H1 (cell line): Measurements from ENCODE around the gene RNF5. TPM values are rescaled to one million over a fixed set of nuclear protein-coding genes. Genes with fewer than 3 reads are reported as not detected.

Experiments
- CTCF ChIA-PET: fragments of 300-600 bp; sonication (Branson Sonifier 250); formaldehyde crosslinking; loops from one replicate; lab custom pipeline; 2021; ENCODE audit not compliant: partially characterized antibody; lab: Charles Lee
- POLR2A ChIA-PET: fragments of 300-600 bp; sonication (Branson Sonifier 250); formaldehyde crosslinking; loops from one replicate; lab custom pipeline; 2021; ENCODE audit warnings: inconsistent platforms; ENCODE audit not compliant: partially characterized antibody; lab: Charles Lee
- DNase-seq, 2 experiments: peaks; one replicate each; pipeline versions ENCODE4 v3.0.0 to v3.0.0-alpha.2; 2010 to 2022; ENCODE audit warnings: low spot score in 2 of 2, low read depth in 1 of 2, mixed read lengths in 1 of 2
- FAIRE-seq: peaks from 2 replicates; lab custom pipeline; 2011; peaks lifted over from hg19 to GRCh38; lab: Jason Lieb, UNC
- H2AFZ ChIP-seq: 2 replicates; pipeline ENCODE4 v1.8.1; 2012; ENCODE audit warnings: low read length, inconsistent platforms
- H2AK5ac ChIP-seq: 2 replicates; pipeline ENCODE4 v1.6.1; 2013; ENCODE audit warnings: low read depth, low read length
- H2BK120ac ChIP-seq: replicated peaks from 2 replicates; pipeline ENCODE3; 2013; ENCODE audit warnings: low read depth, low read length, inconsistent platforms
- H2BK12ac ChIP-seq: 2 replicates; pipeline ENCODE4 v1.6.1; 2013; ENCODE audit warnings: low read depth, low read length
- H2BK15ac ChIP-seq: 2 replicates; pipeline ENCODE4 v1.6.1; 2013; ENCODE audit warnings: low read length
- H2BK20ac ChIP-seq: 2 replicates; pipeline ENCODE4 v1.6.1; 2013; ENCODE audit warnings: low read length
- H2BK5ac ChIP-seq: 2 replicates; pipeline ENCODE4 v1.6.1; 2013; ENCODE audit warnings: low read depth, low read length
- H3K14ac ChIP-seq: 2 replicates; pipeline ENCODE4 v1.6.1; 2013; ENCODE audit warnings: inconsistent platforms; ENCODE audit not compliant: insufficient read length
- H3K18ac ChIP-seq: 2 replicates; pipeline ENCODE4 v1.6.1; 2013; ENCODE audit warnings: low read length; ENCODE audit errors: extremely low read depth
- H3K23ac ChIP-seq: 2 replicates; pipeline ENCODE4 v1.6.1; 2013; ENCODE audit warnings: inconsistent platforms; ENCODE audit not compliant: insufficient read length
- H3K23me2 ChIP-seq: 2 replicates; pipeline ENCODE4 v1.6.1; 2013; ENCODE audit warnings: low read depth, low read length
- H3K27ac ChIP-seq: 2 replicates; pipeline ENCODE4 v1.6.1; 2011; ENCODE audit warnings: low read depth, low read length, inconsistent platforms
- H3K27me3 ChIP-seq, 4 experiments: replicated peaks in 1 of 4; 1 replicate in 1 of 4; 2 replicates in 3 of 4; pipeline versions ENCODE4 v1.6.1 to v1.8.1; 2011 to 2013; ENCODE audit warnings: low read length in 3 of 4, mild to moderate bottlenecking in 3 of 4, inconsistent platforms in 2 of 4, mixed read lengths in 2 of 4, moderate library complexity in 1 of 4; ENCODE audit not compliant: control insufficient read depth in 3 of 4, insufficient read depth in 3 of 4; ENCODE audit errors: extremely low read depth in 1 of 4
- H3K36me3 ChIP-seq, 4 experiments: 2 replicates each; pipeline versions ENCODE4 v1.6.1 to v1.8.1; 2011 to 2013; ENCODE audit warnings: mild to moderate bottlenecking in 4 of 4, low read length in 3 of 4, moderate library complexity in 2 of 4, control low read depth in 1 of 4, inconsistent platforms in 1 of 4; ENCODE audit not compliant: insufficient read depth in 4 of 4, control insufficient read depth in 2 of 4
- H3K4ac ChIP-seq: replicated peaks from 2 replicates; pipeline ENCODE3; 2013; ENCODE audit warnings: low read length, low read depth, mixed read lengths, inconsistent platforms; ENCODE audit not compliant: insufficient read length
- H3K4me1 ChIP-seq, 4 experiments: replicated peaks in 1 of 4; 1 replicate in 1 of 4; 2 replicates in 3 of 4; pipeline versions ENCODE4 v1.6.1 to v1.8.1; 2011 to 2013; ENCODE audit warnings: low read length in 3 of 4, inconsistent platforms in 2 of 4, mixed read lengths in 1 of 4; ENCODE audit not compliant: insufficient read depth in 4 of 4, control insufficient read depth in 3 of 4
- H3K4me2 ChIP-seq, 2 experiments: 2 replicates each; pipeline versions ENCODE4 v1.6.1 to v1.8.1; 2011 to 2013; ENCODE audit warnings: low read depth in 2 of 2, low read length in 2 of 2, control low read depth in 1 of 2, inconsistent platforms in 1 of 2, mild to moderate bottlenecking in 1 of 2; ENCODE audit not compliant: insufficient read depth in 1 of 2
- H3K4me3 ChIP-seq, 4 experiments: fragments of 200-600, 300-600 bp in 1 of 4; sonication (generic), shearing (Covaris generic), sonication (Bioruptor Twin) in 1 of 4; 2 replicates each; pipeline versions ENCODE4 v1.5.1 to v1.8.1; 2011 to 2016; ENCODE audit warnings: low read length in 4 of 4, low read depth in 3 of 4, control low read depth in 2 of 4, inconsistent platforms in 2 of 4, mild to moderate bottlenecking in 2 of 4, mixed read lengths in 1 of 4, moderate library complexity in 1 of 4; ENCODE audit not compliant: insufficient read depth in 2 of 4; ENCODE audit errors: extremely low read depth in 1 of 4
- H3K56ac ChIP-seq: replicated peaks from 2 replicates; pipeline ENCODE3; 2013; ENCODE audit warnings: low read depth, mild to moderate bottlenecking, mixed read lengths, low read length, inconsistent platforms; ENCODE audit not compliant: insufficient read length
- H3K79me1 ChIP-seq: 2 replicates; pipeline ENCODE4 v1.6.1; 2013; ENCODE audit warnings: low read depth, low read length, control low read depth
- H3K79me2 ChIP-seq, 2 experiments: 2 replicates each; pipeline versions ENCODE4 v1.6.1 to v1.8.1; 2012 to 2013; ENCODE audit warnings: low read length in 2 of 2, mild to moderate bottlenecking in 2 of 2, inconsistent platforms in 1 of 2; ENCODE audit not compliant: insufficient read depth in 2 of 2, control insufficient read depth in 1 of 2
- H3K9ac ChIP-seq, 4 experiments: replicated peaks in 1 of 4; 1 replicate in 1 of 4; 2 replicates in 3 of 4; pipeline versions ENCODE4 v1.6.1 to v1.8.1; 2011 to 2013; ENCODE audit warnings: low read depth in 3 of 4, low read length in 3 of 4, control low read depth in 2 of 4, mild to moderate bottlenecking in 2 of 4, moderate library complexity in 2 of 4, inconsistent platforms in 1 of 4; ENCODE audit errors: extremely low read depth in 1 of 4
- H3K9me3 ChIP-seq, 2 experiments: 2 replicates each; pipeline versions ENCODE4 v1.6.1 to v1.8.1; 2012 to 2013; ENCODE audit warnings: mild to moderate bottlenecking in 2 of 2, moderate library complexity in 2 of 2, control low read depth in 1 of 2, inconsistent platforms in 1 of 2, low read depth in 1 of 2, low read length in 1 of 2, mixed read lengths in 1 of 2; ENCODE audit not compliant: insufficient read depth in 2 of 2
- H4K20me1 ChIP-seq, 2 experiments: replicated peaks in 1 of 2; 2 replicates each; pipeline versions ENCODE3 to v1.8.1; 2011 to 2013; ENCODE audit warnings: inconsistent platforms in 2 of 2, low read length in 2 of 2, mild to moderate bottlenecking in 1 of 2; ENCODE audit not compliant: insufficient read depth in 2 of 2, control insufficient read depth in 1 of 2
- H4K5ac ChIP-seq: 2 replicates; pipeline ENCODE4 v1.6.1; 2013; ENCODE audit warnings: low read length, low read depth, mixed read lengths, inconsistent platforms; ENCODE audit not compliant: insufficient read length
- H4K8ac ChIP-seq: 2 replicates; pipeline ENCODE4 v1.8.0; 2013; ENCODE audit warnings: mild to moderate bottlenecking, moderate library complexity, low read length, inconsistent platforms; ENCODE audit not compliant: insufficient read depth; ENCODE audit errors: extremely low read depth
- H4K91ac ChIP-seq: replicated peaks from 2 replicates; pipeline ENCODE3; 2013; ENCODE audit warnings: low read length, mixed read lengths, inconsistent platforms; ENCODE audit not compliant: insufficient read length
- ASH2L ChIP-seq: fragments of 200-600, 300-600 bp; sonication (generic); IDR thresholded peaks from one replicate; pipeline ENCODE4 v1.7.1; 2017; ENCODE audit warnings: low read length
- BACH1 ChIP-seq: IDR thresholded peaks from 2 replicates; pipeline ENCODE4 v1.6.1; 2012; ENCODE audit warnings: low read length, improper control_type of control experiment
- CTBP2 ChIP-seq: IDR thresholded peaks from 2 replicates; pipeline ENCODE4 v1.7.0; 2011; ENCODE audit warnings: borderline replicate concordance, mild to moderate bottlenecking, moderate library complexity, mixed read lengths, low read length; ENCODE audit not compliant: insufficient read depth, insufficient read length
- EP300 ChIP-seq, 2 experiments: IDR thresholded peaks; 1 replicate in 1 of 2; 2 replicates in 1 of 2; pipeline ENCODE4 v1.6.1; 2011 to 2012; ENCODE audit warnings: low read depth in 2 of 2, low read length in 2 of 2, mild to moderate bottlenecking in 2 of 2, borderline replicate concordance in 1 of 2, inconsistent platforms in 1 of 2, moderate library complexity in 1 of 2
- EZH2 ChIP-seq: fragments of 200-600 bp; sonication (generic); IDR thresholded peaks from 2 replicates; pipeline ENCODE4 v1.7.1; 2012; ENCODE audit warnings: low read depth, mild to moderate bottlenecking, moderate library complexity, low read length, inconsistent platforms; ENCODE audit not compliant: severe bottlenecking
- HDAC2 ChIP-seq, 2 experiments: fragments of 300-600 bp in 1 of 2; sonication (generic) in 1 of 2; IDR thresholded peaks; 2 replicates each; pipeline ENCODE4 v1.6.1; 2011 to 2012; ENCODE audit warnings: low read depth in 2 of 2, low read length in 2 of 2, mild to moderate bottlenecking in 2 of 2, moderate library complexity in 2 of 2, borderline replicate concordance in 1 of 2, inconsistent platforms in 1 of 2
- JUN ChIP-seq: IDR thresholded peaks from 2 replicates; pipeline ENCODE4 v1.6.1; 2011; ENCODE audit warnings: low read depth, mild to moderate bottlenecking, improper control_type of control experiment, low read length
- KDM1A ChIP-seq: fragments of 200-600, 300-600 bp; sonication (generic); IDR thresholded peaks from 2 replicates; pipeline ENCODE4 v1.7.1; 2016; ENCODE audit warnings: mild to moderate bottlenecking, low read length, borderline replicate concordance
- NANOG ChIP-seq: IDR thresholded peaks from 2 replicates; pipeline ENCODE4 v1.6.1; 2011; ENCODE audit warnings: low read length, low read depth, mild to moderate bottlenecking, inconsistent platforms; ENCODE audit not compliant: insufficient read depth, poor library complexity, severe bottlenecking
- NRF1 ChIP-seq: IDR thresholded peaks from 2 replicates; pipeline ENCODE4 v1.6.1; 2011; ENCODE audit warnings: mild to moderate bottlenecking, low read depth, low read length, improper control_type of control experiment
- POU5F1 ChIP-seq: IDR thresholded peaks from 2 replicates; pipeline ENCODE4 v1.6.1; 2011; ENCODE audit warnings: low read depth, mild to moderate bottlenecking, low read length, moderate library complexity
- SP2 ChIP-seq: IDR thresholded peaks from 2 replicates; pipeline ENCODE4 v1.6.1; 2012; ENCODE audit warnings: mild to moderate bottlenecking, low read length, inconsistent platforms
- SP4 ChIP-seq: IDR thresholded peaks from 2 replicates; pipeline ENCODE4 v1.6.1; 2012; ENCODE audit warnings: low read length, inconsistent platforms
- TAF7 ChIP-seq: optimal IDR thresholded peaks from 2 replicates; pipeline ENCODE3; 2011; ENCODE audit warnings: low read depth, mild to moderate bottlenecking, inconsistent platforms, low read length, moderate library complexity, borderline replicate concordance
- WGBS, 2 experiments: shearing (Covaris generic) in 1 of 2; methylation state at CpG; one replicate each; pipeline versions ENCODE4 v1.1.6 to v1.1.7; 2013 to 2015; ENCODE audit warnings: low lambda C conversion rate in 2 of 2, mixed read lengths in 2 of 2, inconsistent platforms in 1 of 2, low coverage in 1 of 2, missing lambda C conversion rate in 1 of 2; ENCODE audit not compliant: insufficient replicate concordance in 2 of 2, insufficient coverage in 1 of 2, insufficient read length in 1 of 2; ENCODE audit errors: extremely low coverage in 1 of 2, missing lambda C conversion rate in 1 of 2; 5-methylcytosine and 5-hydroxymethylcytosine counted together
- polyA plus RNA-seq, 7 experiments: library from polyadenylated mRNA; depleted of rRNA in 3 of 7; stranded (reverse) in 5 of 7; unstranded in 2 of 7; fragments of >200 nt in 5 of 7; fragments of 200-250 nt in 2 of 7; gene quantifications; 1 replicate in 5 of 7; 2 replicates in 1 of 7; 4 replicates in 1 of 7; pipeline versions ENCODE4 v1.2.1 to v1.2.3, GENCODE V29; 2011 to 2013; ENCODE audit warnings: missing spikeins in 2 of 7, mixed read lengths in 2 of 7
- total RNA-seq: library from RNA; stranded (reverse); fragmentation: NEBNext Ultra II Directional; extraction: Animal tissue kit (Norgen Biotek cat#: 25700); gene quantifications from 2 replicates; pipeline ENCODE4 v1.2.1, GENCODE V29; 2021

RNF5 gene
- total and polyA plus RNA-seq, 2 of the 8 experiments (the other 6 are each of a cell fraction or from before 2014, with no cell fraction given), result 90.0 to 158 TPM

- FAIRE-seq, result no peak
- POLR2A ChIA-PET, result interaction anchor here (1.4 kb wide), 2 partner anchors 14 to 17 kb away, joined by 3 to 4 read pairs; no protein-coding TSS in a partner anchor
- H3K23me2 ChIP-seq, result no peaks in the 10 kb centered on the region
- no peak for TF ChIP-seq EP300 (IDR thresholded peaks at IDR 0.05; ENCODE audit: borderline replicate concordance in 1 of 2, low read depth in 2 of 2, low read length in 2 of 2)
- no peak for TF ChIP-seq HDAC2 (IDR thresholded peaks at IDR 0.05; ENCODE audit: borderline replicate concordance in 1 of 2, low read depth in 2 of 2, low read length in 2 of 2)
- no peak for TF ChIP-seq NANOG
- no peak for TF ChIP-seq CTBP2
- no peak for TF ChIP-seq EZH2
- TF ChIP-seq POU5F1, result no peak
- no peak for TF ChIP-seq TAF7
- no peak for TF ChIP-seq SP2
- TF ChIP-seq KDM1A, result no peak
- no peak for TF ChIP-seq SP4
- TF ChIP-seq BACH1, result no peak
- no peak for TF ChIP-seq ASH2L
- TF ChIP-seq JUN, result no peak
- no peak for TF ChIP-seq NRF1
Observed at GRCh38 chr6:32202186-32202585, 24.0 kb downstream of the RNF5 start.

More at GRCh38 chr6:32202186-32202585, 24.0 kb downstream of the RNF5 start:
- Histone ChIP-seq H3K23ac (no peak overlapping the region), H3K4ac (no peak overlapping the region), H3K79me2 (no peaks in the 10 kb centered on the region), H2BK20ac (no peak overlapping the region), H2BK120ac (no peak overlapping the region), H3K27ac (no peak overlapping the region), H3K14ac (no peak overlapping the region), H2AFZ (no peak overlapping the region), H3K18ac (no peak overlapping the region), H4K91ac (no peak overlapping the region), H4K8ac (no peak overlapping the region), H2BK15ac (no peak overlapping the region), H2BK12ac (no peak overlapping the region), H2AK5ac (no peak overlapping the region), H3K9me3 (no peaks in the 10 kb centered on the region), H3K4me1 (peaks cover 0 to 6% (median 2%) of the 10 kb centered on the region in 4 experiments; a peak in 4 of 7 replicates), H3K56ac (no peak overlapping the region), H2BK5ac (peak overlapping the region; percentile 49; the same call in 1 of the 2 replicates), H3K36me3 (no peaks in the 10 kb centered on the region), H3K4me2 (no peak overlapping the region), H4K20me1 (no peaks in the 10 kb centered on the region), H3K4me3 (no peak overlapping the region), H3K27me3 (no peaks in the 10 kb centered on the region), H4K5ac (no peak overlapping the region), H3K9ac (no peak overlapping the region), H3K79me1 (no peaks in the 10 kb centered on the region)
- CTCF ChIA-PET, result interaction anchor here (1.8 kb wide), 1 partner anchor 19 kb away, joined by 3 read pairs; no protein-coding TSS in a partner anchor
- 77% methylated on average over 9 of the region's 9 CpGs; no CpG with 5 or more reads in 1 of the 2 experiments for WGBS, 2 experiments
- DNase-seq, result no peak
